ENCODE data around the gene MRPL48.

- TF ChIP-seq YY1 (IDR thresholded peaks at IDR 0.05; ENCODE audit: insufficient read depth, insufficient read length) (no peak), ZNF274 (IDR thresholded peaks at IDR 0.05; ENCODE audit: low read depth, low read length) (no peak)
Observed at GRCh38 chr11:73869332-73869949, 81.8 kb downstream of the MRPL48 start.

Measured in NT2/D1 (cell line).